Measurements from ENCODE around the gene TEX19.
"Not testable (repeated sequence)": the region's sequence is repeated elsewhere in the genome, so short reads cannot be mapped to it uniquely, and the experiment has no call there.

TEX19 gene

GRCh38 chr17:82343560-82343959 lies 15.5 kb upstream of the TEX19 start:
- ChIA-PET POLR2A (no interaction called here), CTCF (interaction anchor here (0.8 to 1.5 kb wide), 2 partner anchors 15 to 107 kb away, joined by 3 read pairs; no protein-coding TSS in a partner anchor)
- DNase-seq (ENCODE audit: extremely low spot score) = no peak
- no peak for TF ChIP-seq CTBP1 (IDR thresholded peaks at IDR 0.05; ENCODE audit: borderline replicate concordance)
- TF ChIP-seq TARDBP (IDR thresholded peaks at IDR 0.05) = no peak
- TF ChIP-seq NFRKB (IDR thresholded peaks at IDR 0.05) = no peak
- no peak for TF ChIP-seq LEF1 (IDR thresholded peaks at IDR 0.05; ENCODE audit: borderline replicate concordance)
- no peak for TF ChIP-seq FOXM1 (IDR thresholded peaks at IDR 0.05; ENCODE audit: borderline replicate concordance)
- TF ChIP-seq PKNOX1 (IDR thresholded peaks at IDR 0.05) = no peak
- TF ChIP-seq ELF4 (IDR thresholded peaks at IDR 0.05) = no peak

GRCh38 chr17:82344175-82344907 lies 14.7 kb upstream of the TEX19 start:
- TF ChIP-seq FOXA1 (IDR thresholded peaks at IDR 0.05) (no peak), ZNF384 (IDR thresholded peaks at IDR 0.05) (no peak), SP1 (IDR thresholded peaks at IDR 0.05) (no peak), FOXM1 (IDR thresholded peaks at IDR 0.05; ENCODE audit: borderline replicate concordance) (no peak), LEF1 (IDR thresholded peaks at IDR 0.05; ENCODE audit: borderline replicate concordance) (no peak), HDGF (IDR thresholded peaks at IDR 0.05; ENCODE audit: borderline replicate concordance) (no peak), FOXK2 (IDR thresholded peaks at IDR 0.05) (no peak), SUZ12 (IDR thresholded peaks at IDR 0.05) (no peak)
- CTCF ChIA-PET = interaction anchor here (0.8 to 1.5 kb wide), 2 partner anchors 14 to 108 kb away, joined by 3 read pairs; no protein-coding TSS in a partner anchor
- POLR2A ChIA-PET = interaction anchor here (1.3 kb wide), 1 partner anchor 14 kb away, joined by 3 read pairs; no protein-coding TSS in a partner anchor
- DNase-seq (ENCODE audit: extremely low spot score) = no peak

GRCh38 chr17:82345151-82345976 lies 13.7 kb upstream of the TEX19 start:
- ChIA-PET CTCF (no interaction called here), POLR2A (interaction anchor here (1.3 kb wide), 1 partner anchor 13 kb away, joined by 3 read pairs; no protein-coding TSS in a partner anchor)
- no peak for DNase-seq (ENCODE audit: extremely low spot score)
- no peak for TF ChIP-seq BHLHE40 (IDR thresholded peaks at IDR 0.05; ENCODE audit: borderline replicate concordance)
- TF ChIP-seq HDGF (IDR thresholded peaks at IDR 0.05; ENCODE audit: borderline replicate concordance) = no peak
- TF ChIP-seq ELF4 (IDR thresholded peaks at IDR 0.05) = no peak
- no peak for TF ChIP-seq ARNT (IDR thresholded peaks at IDR 0.05)
- TF ChIP-seq SP1 (IDR thresholded peaks at IDR 0.05) = no peak

GRCh38 chr17:82346342-82347300 lies 12.4 kb upstream of the TEX19 start:
- CTCF ChIA-PET = interaction anchor here (0.6 kb wide), 1 partner anchor 421 kb away, joined by 6 read pairs; no protein-coding TSS in a partner anchor
- TF ChIP-seq FOXM1 (IDR thresholded peaks at IDR 0.05; ENCODE audit: borderline replicate concordance) (no peak), L3MBTL2 (conservative IDR thresholded peaks at IDR 0.05) (no peak), FOXK2 (IDR thresholded peaks at IDR 0.05) (no peak), BHLHE40 (IDR thresholded peaks at IDR 0.05; ENCODE audit: borderline replicate concordance) (no peak), PKNOX1 (IDR thresholded peaks at IDR 0.05) (no peak), SP1 (IDR thresholded peaks at IDR 0.05) (no peak), CTBP1 (IDR thresholded peaks at IDR 0.05; ENCODE audit: borderline replicate concordance) (no peak), ARNT (IDR thresholded peaks at IDR 0.05) (no peak), HDGF (IDR thresholded peaks at IDR 0.05; ENCODE audit: borderline replicate concordance) (no peak)
- POLR2A ChIA-PET = no interaction called here
- DNase-seq (ENCODE audit: extremely low spot score) = no peak

GRCh38 chr17:82347994-82348393 lies 11.1 kb upstream of the TEX19 start:
- CTCF ChIA-PET; POLR2A ChIA-PET; DNase-seq (ENCODE audit: extremely low spot score): not testable (repeated sequence)

- POLR2A ChIA-PET = interaction anchor here (1.4 kb wide), 1 partner anchor 10 kb away, joined by 5 read pairs; the partner anchor contains the start of gene TEX19
- TF ChIP-seq SUZ12 (IDR thresholded peaks at IDR 0.05) (no peak), TARDBP (IDR thresholded peaks at IDR 0.05) (no peak), ELF4 (IDR thresholded peaks at IDR 0.05) (no peak), ZNF384 (IDR thresholded peaks at IDR 0.05) (no peak), NFRKB (IDR thresholded peaks at IDR 0.05) (no peak), LEF1 (IDR thresholded peaks at IDR 0.05; ENCODE audit: borderline replicate concordance) (no peak), ARNT (IDR thresholded peaks at IDR 0.05) (no peak), HDGF (IDR thresholded peaks at IDR 0.05; ENCODE audit: borderline replicate concordance) (no peak), PKNOX1 (IDR thresholded peaks at IDR 0.05) (no peak), FOXM1 (IDR thresholded peaks at IDR 0.05; ENCODE audit: borderline replicate concordance) (no peak), BHLHE40 (IDR thresholded peaks at IDR 0.05; ENCODE audit: borderline replicate concordance) (no peak), FOXA1 (IDR thresholded peaks at IDR 0.05) (no peak), CTBP1 (IDR thresholded peaks at IDR 0.05; ENCODE audit: borderline replicate concordance) (no peak), L3MBTL2 (conservative IDR thresholded peaks at IDR 0.05) (no peak), FOXK2 (IDR thresholded peaks at IDR 0.05) (no peak), SP1 (IDR thresholded peaks at IDR 0.05) (no peak)
- CTCF ChIA-PET = no interaction called here
- DNase-seq (ENCODE audit: extremely low spot score) = no peak
These were observed 10.6 kb upstream of the TEX19 start for GRCh38 chr17:82348434-82348833.

Data from HEK293T (cell line).